SK-MEL-5 (cell line): Measurements from ENCODE around the gene SHC1. TPM values are rescaled to one million over a fixed set of nuclear protein-coding genes. Genes with fewer than 3 reads are reported as not detected.

Experiments used
- DNase-seq: peaks from one replicate; pipeline ENCODE4 v3.0.0-alpha.2; 2016; ENCODE audit warnings: low read depth, low spot score
- in situ Hi-C: cut with HindIII; loops from 2 replicates; pipeline ENCODE4 v1.10.0; 2016; ENCODE audit warnings: low sequenced_read_pairs, high pct_unique_total_duplicates, low pct_unique_long_range_greater_than_20kb
- total RNA-seq: library from RNA; depleted of rRNA; stranded (reverse); fragments of >200 nt; shearing (Covaris generic); gene quantifications from 2 replicates; pipeline ENCODE4 v1.2.3, GENCODE V29; 2014

Gene SHC1
- total RNA-seq, 1 experiment from 2014 or later = 102 TPM

DNA sequence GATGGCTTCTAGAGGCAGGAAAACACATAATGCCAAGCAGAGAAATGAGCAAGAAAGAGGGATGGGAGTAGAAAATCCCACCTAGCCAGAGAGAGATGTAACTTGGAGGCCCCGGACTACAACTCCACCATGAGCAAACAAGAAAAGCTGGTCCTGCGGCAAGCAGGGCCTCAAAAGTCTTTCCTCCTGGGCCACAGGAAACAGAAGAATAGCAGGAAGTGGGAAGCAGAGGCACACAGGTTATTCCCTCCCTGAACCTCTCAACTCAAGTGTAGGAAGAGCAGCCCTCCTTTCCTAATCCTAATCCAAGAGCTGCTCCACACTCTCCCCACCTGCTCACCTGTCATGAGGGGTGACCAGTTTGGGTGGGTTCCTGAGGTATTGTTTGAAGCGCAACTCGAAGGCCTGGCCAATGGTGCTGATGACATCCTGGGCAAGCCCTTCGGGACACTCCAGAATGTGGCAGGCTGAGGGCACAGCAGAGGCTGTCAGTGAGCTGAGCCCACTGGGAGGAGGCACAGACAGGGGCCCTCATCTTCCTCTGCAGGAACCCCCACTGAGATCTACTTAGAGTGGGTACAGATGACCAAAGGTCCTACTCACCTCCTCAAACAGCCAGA, 3.1 kb downstream of the SHC1 start:
- DNase-seq = no peak
- in situ Hi-C loops = no loop called here

- in situ Hi-C loops = no loop called here
- DNase-seq = no peak
These were observed 4.4 kb downstream of the SHC1 start for GRCh38 chr1:154966111-154966510.

GRCh38 chr1:154964359-154964758, 6.2 kb downstream of the SHC1 start:
- DNase-seq = no peak
- in situ Hi-C loops = no loop called here

DNA sequence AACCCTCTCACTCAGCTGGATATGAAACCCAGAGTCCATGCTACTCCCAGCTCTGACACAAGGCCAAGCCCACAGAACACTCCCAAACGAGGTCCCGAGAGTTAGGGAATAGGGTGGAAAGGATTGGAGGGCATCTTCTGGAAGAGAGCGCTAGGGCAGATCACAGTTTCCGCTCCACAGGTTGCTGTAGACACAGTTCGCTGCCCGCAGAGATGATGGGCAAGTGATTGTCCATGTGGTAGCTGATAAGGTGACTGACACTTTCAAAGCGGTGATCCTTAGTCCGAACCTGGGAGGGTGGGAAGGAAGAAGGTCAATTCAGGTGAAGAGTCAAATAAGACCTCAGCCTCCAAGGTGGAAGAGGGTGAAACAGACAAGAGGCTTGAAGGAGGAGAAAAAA, 6.9 kb downstream of the SHC1 start:
- in situ Hi-C loops = no loop called here
- no peak for DNase-seq

DNA sequence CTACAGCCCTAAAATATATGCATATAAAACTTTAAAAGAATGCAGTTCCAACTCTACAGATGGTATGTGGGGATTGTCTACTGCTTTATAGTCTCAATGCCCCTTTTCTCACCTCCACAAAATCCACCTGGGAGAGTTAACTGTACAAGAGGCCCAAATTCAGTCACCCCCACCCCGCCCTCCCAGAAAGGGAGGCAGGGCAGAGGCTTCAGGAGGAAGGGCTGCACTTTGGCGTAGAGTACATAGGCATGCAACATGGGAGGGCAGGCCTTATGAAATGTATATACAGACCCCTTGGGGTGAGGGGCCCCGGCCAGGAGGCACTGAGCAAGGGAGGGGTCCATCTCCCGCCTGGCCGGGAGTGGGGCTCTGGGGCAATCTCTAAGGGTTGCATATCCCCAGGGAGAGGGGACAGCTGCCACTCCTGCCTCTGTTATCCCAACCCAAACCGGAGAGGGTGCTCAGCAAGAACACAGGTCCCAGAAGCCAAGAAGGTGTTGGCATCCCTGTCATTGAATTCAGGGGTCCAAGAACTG, 7.7 kb downstream of the SHC1 start:
- DNase-seq = no peak
- in situ Hi-C loops = no loop called here

GRCh38 chr1:154962156-154962749, 8.3 kb downstream of the SHC1 start:
- in situ Hi-C loops = no loop called here
- DNase-seq = no peak

GRCh38 chr1:154961207-154962155, 9.1 kb downstream of the SHC1 start, which contains the start of gene PYGO2:
PYGO2 (minus strand) TSS chr1:154961782; CDS start chr1:154961576, 206 bp downstream.
- in situ Hi-C loops = no loop called here
- DNase-seq = peak; percentile 72

- in situ Hi-C loops = no loop called here
- DNase-seq = no peak
These were observed 10.0 kb downstream of the SHC1 start for GRCh38 chr1:154960446-154961136.

GRCh38 chr1:154959426-154959780, 11.1 kb downstream of the SHC1 start:
- in situ Hi-C loops = no loop called here
- DNase-seq = no peak

- in situ Hi-C loops = no loop called here
These were observed 11.7 kb downstream of the SHC1 start for GRCh38 chr1:154958681-154959425.

DNA sequence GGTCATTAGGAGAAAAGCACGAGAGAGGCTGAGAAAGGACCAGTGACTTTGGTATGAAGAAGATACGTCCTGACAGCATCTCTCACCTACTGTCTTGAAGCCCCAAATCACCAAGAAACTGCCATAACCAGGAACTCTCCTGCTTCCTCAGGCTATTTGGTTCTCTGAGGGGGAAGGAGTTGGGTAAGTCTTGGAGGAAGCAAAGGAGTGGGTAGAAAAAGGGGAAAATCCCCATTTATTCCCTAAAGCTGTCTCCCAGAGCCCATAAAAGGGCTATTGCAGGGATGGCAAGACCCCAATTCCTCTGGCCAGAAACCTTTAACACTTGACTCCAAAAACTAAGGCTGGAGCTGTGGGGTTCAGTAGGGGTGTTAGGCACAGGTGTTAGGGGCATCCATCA, 12.5 kb downstream of the SHC1 start:
- in situ Hi-C loops = no loop called here
- no peak for DNase-seq

More at GRCh38 chr1:154958681-154959425, 11.7 kb downstream of the SHC1 start:
- no peak for DNase-seq

DNA sequence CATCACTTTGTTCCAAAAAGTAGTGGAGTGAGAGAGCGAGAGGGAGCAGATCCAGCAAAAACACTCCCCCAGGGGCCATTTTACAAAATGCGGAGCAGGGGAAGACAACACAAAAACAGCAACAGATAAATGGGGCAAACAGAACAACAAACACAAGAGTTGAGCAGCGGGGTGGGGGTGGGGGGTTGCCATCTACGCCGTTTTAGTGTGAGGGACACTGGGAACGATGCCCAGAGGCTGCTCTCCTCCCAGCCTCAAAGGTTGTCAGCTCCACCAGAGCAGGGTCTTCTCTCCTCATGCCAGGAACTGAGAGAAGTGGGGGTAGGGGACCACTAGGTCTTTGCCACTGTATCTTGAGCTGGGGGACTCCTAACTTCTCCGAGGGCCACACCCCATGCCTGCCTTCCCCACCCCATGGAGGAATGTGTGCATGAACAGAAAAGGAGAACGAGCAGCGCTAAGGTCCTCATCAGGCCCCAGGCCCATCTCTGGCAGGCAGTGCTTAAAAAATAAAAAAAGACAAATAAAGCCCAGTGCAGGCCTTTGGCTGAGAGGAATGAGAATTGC, 13.4 kb downstream of the SHC1 start:
- in situ Hi-C loops = no loop called here
- DNase-seq = no peak

- no peak for DNase-seq
- in situ Hi-C loops = no loop called here
These were observed 14.0 kb downstream of the SHC1 start for GRCh38 chr1:154956544-154956941.

GRCh38 chr1:154955718-154956543, 14.6 kb downstream of the SHC1 start, which contains the start of gene PBXIP1:
PBXIP1 (minus strand) TSS chr1:154956099; CDS start chr1:154953721, 2,378 bp downstream.
- in situ Hi-C loops = no loop called here
- peak; percentile 96 for DNase-seq

- DNase-seq = no peak
These were observed 15.4 kb downstream of the SHC1 start for GRCh38 chr1:154955039-154955717.

More at GRCh38 chr1:154955039-154955717, 15.4 kb downstream of the SHC1 start:
- in situ Hi-C loops = no loop called here
